ENCODE data around the gene STX2.

- TF ChIP-seq POLR2A (IDR thresholded peaks at IDR 0.05) = no peak
- TF ChIP-seq CTCF (IDR thresholded peaks at IDR 0.05) = no peak
- TF ChIP-seq POLR2AphosphoS5 (IDR thresholded peaks at IDR 0.05) = no peak
Measured at GRCh38 chr12:130764073-130764472, 75.0 kb downstream of the STX2 start.
